HUES48 (cell line): ENCODE data around the gene SLC4A5.

Experiments used
- H3K27ac ChIP-seq: one replicate; pipeline ENCODE4 v1.7.0; 2013; ENCODE audit warnings: low read depth, low read length, inconsistent platforms
- H3K27me3 ChIP-seq: 2 replicates; pipeline ENCODE4 v1.6.1; 2013; ENCODE audit warnings: mild to moderate bottlenecking, low read length; ENCODE audit not compliant: control insufficient read depth, insufficient read depth
- H3K36me3 ChIP-seq: 2 replicates; pipeline ENCODE4 v1.6.1; 2013; ENCODE audit warnings: low read length; ENCODE audit not compliant: control insufficient read depth, insufficient read depth
- H3K4me1 ChIP-seq: 2 replicates; pipeline ENCODE4 v1.6.1; 2013; ENCODE audit warnings: mild to moderate bottlenecking, low read length; ENCODE audit not compliant: control insufficient read depth, insufficient read depth
- H3K4me3 ChIP-seq: 2 replicates; pipeline ENCODE4 v1.5.1; 2013; ENCODE audit warnings: mild to moderate bottlenecking, low read depth, low read length
- H3K9ac ChIP-seq: 2 replicates; pipeline ENCODE4 v1.6.1; 2013; ENCODE audit warnings: mild to moderate bottlenecking, low read depth, low read length, moderate library complexity
- H3K9me3 ChIP-seq: 2 replicates; pipeline ENCODE4 v1.6.1; 2013; ENCODE audit warnings: low read length; ENCODE audit not compliant: control insufficient read depth, insufficient read depth

The SLC4A5 gene

GRCh38 chr2:74333896-74334586 is 9.2 kb downstream of the SLC4A5 start:
- no peak overlapping the region for H3K9ac ChIP-seq
- H3K4me3 ChIP-seq, result no peak overlapping the region
- no peak overlapping the region for H3K27ac ChIP-seq
- H3K36me3 ChIP-seq, result no peaks in the 10 kb centered on the region
- no peaks in the 10 kb centered on the region for H3K9me3 ChIP-seq
- H3K27me3 ChIP-seq, result no peaks in the 10 kb centered on the region
- no peaks in the 10 kb centered on the region for H3K4me1 ChIP-seq

GRCh38 chr2:74333175-74333574 is 10.0 kb downstream of the SLC4A5 start:
- H3K27ac ChIP-seq, result no peak overlapping the region
- H3K36me3 ChIP-seq, result no peaks in the 10 kb centered on the region
- H3K9ac ChIP-seq, result no peak overlapping the region
- no peaks in the 10 kb centered on the region for H3K4me1 ChIP-seq
- no peaks in the 10 kb centered on the region for H3K9me3 ChIP-seq
- H3K4me3 ChIP-seq, result no peak overlapping the region
- no peaks in the 10 kb centered on the region for H3K27me3 ChIP-seq

- H3K9me3 ChIP-seq, result no peaks in the 10 kb centered on the region
- H3K9ac ChIP-seq, result no peak overlapping the region
- H3K27me3 ChIP-seq, result no peaks in the 10 kb centered on the region
- H3K4me3 ChIP-seq, result no peak overlapping the region
- no peaks in the 10 kb centered on the region for H3K36me3 ChIP-seq
- no peak overlapping the region for H3K27ac ChIP-seq
- H3K4me1 ChIP-seq, result no peaks in the 10 kb centered on the region
Measured at GRCh38 chr2:74332550-74333174, 10.6 kb downstream of the SLC4A5 start.

GRCh38 chr2:74328573-74328972 is 14.6 kb downstream of the SLC4A5 start:
- Histone ChIP-seq H3K27me3 (no peaks in the 10 kb centered on the region), H3K9ac (no peak overlapping the region), H3K4me1 (no peaks in the 10 kb centered on the region), H3K9me3 (no peaks in the 10 kb centered on the region), H3K36me3 (no peaks in the 10 kb centered on the region), H3K4me3 (no peak overlapping the region), H3K27ac (no peak overlapping the region)

GRCh38 chr2:74328074-74328473 is 15.1 kb downstream of the SLC4A5 start:
- Histone ChIP-seq H3K27me3 (no peaks in the 10 kb centered on the region), H3K4me3 (no peak overlapping the region), H3K9ac (no peak overlapping the region), H3K36me3 (no peaks in the 10 kb centered on the region), H3K27ac (no peak overlapping the region), H3K4me1 (no peaks in the 10 kb centered on the region), H3K9me3 (no peaks in the 10 kb centered on the region)

- no peaks in the 10 kb centered on the region for H3K9me3 ChIP-seq
- no peaks in the 10 kb centered on the region for H3K36me3 ChIP-seq
- H3K4me1 ChIP-seq, result no peaks in the 10 kb centered on the region
- no peak overlapping the region for H3K27ac ChIP-seq
- H3K9ac ChIP-seq, result no peak overlapping the region
- H3K4me3 ChIP-seq, result no peak overlapping the region
- no peaks in the 10 kb centered on the region for H3K27me3 ChIP-seq
Measured at GRCh38 chr2:74327627-74328026, 15.6 kb downstream of the SLC4A5 start.

GRCh38 chr2:74327199-74327598 is 16.0 kb downstream of the SLC4A5 start:
- no peak overlapping the region for H3K9ac ChIP-seq
- no peaks in the 10 kb centered on the region for H3K27me3 ChIP-seq
- H3K9me3 ChIP-seq, result no peaks in the 10 kb centered on the region
- H3K27ac ChIP-seq, result no peak overlapping the region
- no peak overlapping the region for H3K4me3 ChIP-seq
- no peaks in the 10 kb centered on the region for H3K36me3 ChIP-seq
- no peaks in the 10 kb centered on the region for H3K4me1 ChIP-seq

GRCh38 chr2:74325815-74326214 is 17.4 kb downstream of the SLC4A5 start:
- no peaks in the 10 kb centered on the region for H3K27me3 ChIP-seq
- H3K4me3 ChIP-seq, result no peak overlapping the region
- no peaks in the 10 kb centered on the region for H3K9me3 ChIP-seq
- H3K36me3 ChIP-seq, result no peaks in the 10 kb centered on the region
- H3K4me1 ChIP-seq, result no peaks in the 10 kb centered on the region
- H3K27ac ChIP-seq, result no peak overlapping the region
- no peak overlapping the region for H3K9ac ChIP-seq

GRCh38 chr2:74321737-74322136 is 21.5 kb downstream of the SLC4A5 start:
- Histone ChIP-seq H3K36me3 (no peaks in the 10 kb centered on the region), H3K27ac (no peak overlapping the region), H3K9me3 (no peaks in the 10 kb centered on the region), H3K27me3 (no peaks in the 10 kb centered on the region), H3K4me3 (no peak overlapping the region), H3K4me1 (peaks cover 6% of the 10 kb centered on the region; the same call in 1 of the 2 replicates), H3K9ac (no peak overlapping the region)

GRCh38 chr2:74317701-74318100 is 25.5 kb downstream of the SLC4A5 start:
- H3K36me3 ChIP-seq, result no peaks in the 10 kb centered on the region
- H3K27ac ChIP-seq, result no peak overlapping the region

GRCh38 chr2:74316627-74317295 is 26.5 kb downstream of the SLC4A5 start:
- Histone ChIP-seq H3K9me3 (no peaks in the 10 kb centered on the region), H3K27ac (no peak overlapping the region), H3K4me1 (peaks cover 9% of the 10 kb centered on the region; the same call in 1 of the 2 replicates), H3K9ac (no peak overlapping the region), H3K4me3 (no peak overlapping the region), H3K27me3 (no peaks in the 10 kb centered on the region), H3K36me3 (no peaks in the 10 kb centered on the region)

More at GRCh38 chr2:74317701-74318100, 25.5 kb downstream of the SLC4A5 start:
- H3K4me3 ChIP-seq, result no peak overlapping the region
- H3K9ac ChIP-seq, result no peak overlapping the region
- H3K4me1 ChIP-seq, result peaks cover 9% of the 10 kb centered on the region; the same call in 1 of the 2 replicates
- H3K27me3 ChIP-seq, result no peaks in the 10 kb centered on the region
- H3K9me3 ChIP-seq, result no peaks in the 10 kb centered on the region
